K562 (cell line): ENCODE results near the gene VEGFA. TPM values are rescaled to one million over a fixed set of nuclear protein-coding genes. Genes with fewer than 3 reads are reported as not detected.
A peak's percentile ranks its signal among the peaks of the same experiment; 100 is the strongest.

Experiments
- HOMEZ ChIP-seq: fragments of 250-450 bp; sonication (Bioruptor Pico); IDR thresholded peaks from 2 replicates; pipeline ENCODE4 v1.4.0; 2020; ENCODE audit warnings: mild to moderate bottlenecking, moderate library complexity
- NFRKB ChIP-seq: fragments of 450-650 bp; IDR thresholded peaks from 2 replicates; pipeline ENCODE4 v1.6.1; 2016; ENCODE audit warnings: low read depth
- POLR2G ChIP-seq: fragments of 200-400 bp; formaldehyde crosslinking; IDR thresholded peaks from 2 replicates; pipeline ENCODE4 v1.6.1; 2017; ENCODE audit warnings: low read depth, mild to moderate bottlenecking, antibody characterized with exemption, low read length, moderate library complexity
- PYGO2 ChIP-seq: fragments of 450-650 bp; IDR thresholded peaks from 2 replicates; pipeline ENCODE4 v1.6.1; 2016; ENCODE audit warnings: mild to moderate bottlenecking, missing genetic modification characterization, moderate library complexity, missing compliant biosample characterization
- RBFOX2 ChIP-seq: fragments of 200-400 bp; formaldehyde crosslinking; IDR thresholded peaks from 2 replicates; pipeline ENCODE4 v1.6.1; 2017; ENCODE audit warnings: low read depth, mild to moderate bottlenecking, low read length, moderate library complexity
- USF1 ChIP-seq: sonication (generic); formaldehyde crosslinking; IDR thresholded peaks from 2 replicates; pipeline ENCODE4 v1.9.0; 2022; ENCODE audit warnings: mild to moderate bottlenecking, missing genetic modification reagents
- ZNF253 ChIP-seq: fragments of 250-450 bp; sonication (Bioruptor Pico); conservative IDR thresholded peaks from 2 replicates; pipeline ENCODE4 v1.6.1; 2021; ENCODE audit warnings: mild to moderate bottlenecking
- ZNF551 ChIP-seq: fragments of 250-450 bp; sonication (Bioruptor Pico); IDR thresholded peaks from 2 replicates; pipeline ENCODE4 v1.5.0; 2021; ENCODE audit warnings: mild to moderate bottlenecking, moderate library complexity
- ZNF668 ChIP-seq: fragments of 250-450 bp; sonication (Bioruptor Pico); IDR thresholded peaks from 2 replicates; pipeline ENCODE4 v1.8.0; 2022; ENCODE audit warnings: mild to moderate bottlenecking, inconsistent platforms
- ZNF696 ChIP-seq: fragments of 250-450 bp; sonication (Bioruptor Pico); conservative IDR thresholded peaks from 2 replicates; pipeline ENCODE4 v1.4.0; 2020; ENCODE audit warnings: mild to moderate bottlenecking, moderate library complexity
- polyA plus RNA-seq, 8 experiments: library from polyadenylated mRNA; depleted of rRNA in 4 of 8; stranded (reverse) in 5 of 8; unstranded in 3 of 8; fragments of >200 nt; fragmentation: Nextera tagmentation in 2 of 8; fragmentation: Illumina TruSeq in 1 of 8; extraction: Ambion mirVana in 2 of 8; extraction: Trizol in 1 of 8; gene quantifications; 2 replicates each; pipeline versions ENCODE4 v1.2.1 to v1.2.3, GENCODE V29; 2011 to 2014; ENCODE audit warnings: inconsistent platforms in 1 of 8, missing spikeins in 1 of 8
- total RNA-seq, 7 experiments: library from RNA; depleted of rRNA in 6 of 7; stranded (reverse); fragments of >200 nt in 6 of 7; fragmentation: Illumina TruSeq in 2 of 7; extraction: Trizol in 2 of 7; gene quantifications; 2 replicates each; pipeline versions ENCODE4 v1.2.1 to v1.2.3, GENCODE V29; 2011 to 2021; ENCODE audit warnings: low replicate concordance in 1 of 7

The VEGFA gene
- total and polyA plus RNA-seq, 9 of the 15 experiments (the other 6 are each of a cell fraction or from before 2014, with no cell fraction given), result 14.0 to 271 (median 124) TPM

DNA sequence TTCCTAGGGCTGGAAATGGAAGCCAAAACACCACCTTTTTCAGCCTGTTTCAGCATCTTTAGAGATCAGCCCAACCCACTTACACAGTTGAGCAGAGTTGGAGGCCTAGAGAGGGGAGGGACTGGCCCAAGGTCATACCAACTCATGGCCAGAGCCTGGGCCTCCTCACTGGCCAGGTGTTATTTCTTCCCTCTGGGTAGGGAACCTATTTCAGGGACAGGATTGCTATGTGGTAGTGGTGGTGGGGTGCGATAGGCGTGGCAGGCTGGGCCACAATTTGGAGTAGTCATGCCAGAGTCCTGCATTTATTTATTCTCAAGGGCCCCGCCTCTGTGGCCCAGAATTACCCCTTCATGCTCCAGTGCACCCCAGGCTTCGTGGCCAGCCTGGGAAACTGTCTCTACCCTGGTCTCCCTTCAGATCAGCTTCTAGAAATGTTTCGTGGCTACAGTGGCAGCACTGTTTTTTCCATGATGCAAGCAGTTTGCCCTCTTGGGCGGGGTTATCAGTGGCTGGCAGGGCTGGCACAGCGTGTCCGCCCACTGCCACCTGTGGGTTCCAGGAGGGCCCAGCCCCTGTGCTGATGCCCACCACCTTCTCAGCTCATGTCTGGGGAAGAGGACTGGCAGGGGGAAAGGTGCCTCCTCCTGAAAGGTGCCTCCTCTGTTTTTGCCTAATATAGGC lies 6.2 kb downstream of the VEGFA start (continued):
- TF ChIP-seq ZNF551 (no peak), NFRKB (no peak), POLR2G (peak; percentile 60), ZNF696 (CRISPR knock-in tag) (no peak), PYGO2 (tag) (no peak), USF1 (CRISPR knock-in tag) (0 out of 2 replicates have a peak, but pooled peaks have one; percentile 18), ZNF668 (CRISPR knock-in tag) (no peak), RBFOX2 (peak; percentile 70), ZNF253 (no peak), HOMEZ (CRISPR knock-in tag) (no peak)
